ENCODE data around the gene DHRS9. TPM values are rescaled to one million over a fixed set of nuclear protein-coding genes. Genes with fewer than 3 reads are reported as not detected.

The DHRS9 gene
- total RNA-seq, 1 donor from 2014 or later, result not detected

DNA sequence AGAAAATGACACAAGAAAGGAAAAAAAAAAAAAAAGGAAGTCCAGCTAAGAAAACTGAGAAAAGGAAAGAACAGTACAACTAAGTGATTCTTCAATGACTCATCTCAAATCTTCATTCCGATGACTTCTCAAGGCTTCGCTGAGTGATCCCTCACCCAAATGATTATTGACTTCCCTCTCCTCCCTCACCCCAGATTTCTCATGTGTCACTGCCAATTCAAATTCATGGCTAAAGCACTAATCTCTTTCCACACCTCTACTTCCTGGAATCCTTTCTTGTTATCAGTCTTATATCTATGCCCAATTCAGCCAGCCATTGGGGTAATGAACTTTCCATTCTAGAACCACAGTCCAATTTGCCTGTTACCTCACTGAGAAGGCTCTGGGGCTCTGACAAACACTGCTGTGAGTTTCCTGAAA, 31.0 kb upstream of the DHRS9 start:
- no peak for DNase-seq (ENCODE audit: extremely low spot score in 2 of 2)
- no peaks in the 10 kb centered on the region for H3K9me3 ChIP-seq
- no peak for TF ChIP-seq POLR2AphosphoS5 (IDR thresholded peaks at IDR 0.05; ENCODE audit: insufficient read depth in 1 of 2, low read depth in 1 of 2)
- no peak for TF ChIP-seq POLR2A (IDR thresholded peaks at IDR 0.05)
- TF ChIP-seq, protein P1, sequence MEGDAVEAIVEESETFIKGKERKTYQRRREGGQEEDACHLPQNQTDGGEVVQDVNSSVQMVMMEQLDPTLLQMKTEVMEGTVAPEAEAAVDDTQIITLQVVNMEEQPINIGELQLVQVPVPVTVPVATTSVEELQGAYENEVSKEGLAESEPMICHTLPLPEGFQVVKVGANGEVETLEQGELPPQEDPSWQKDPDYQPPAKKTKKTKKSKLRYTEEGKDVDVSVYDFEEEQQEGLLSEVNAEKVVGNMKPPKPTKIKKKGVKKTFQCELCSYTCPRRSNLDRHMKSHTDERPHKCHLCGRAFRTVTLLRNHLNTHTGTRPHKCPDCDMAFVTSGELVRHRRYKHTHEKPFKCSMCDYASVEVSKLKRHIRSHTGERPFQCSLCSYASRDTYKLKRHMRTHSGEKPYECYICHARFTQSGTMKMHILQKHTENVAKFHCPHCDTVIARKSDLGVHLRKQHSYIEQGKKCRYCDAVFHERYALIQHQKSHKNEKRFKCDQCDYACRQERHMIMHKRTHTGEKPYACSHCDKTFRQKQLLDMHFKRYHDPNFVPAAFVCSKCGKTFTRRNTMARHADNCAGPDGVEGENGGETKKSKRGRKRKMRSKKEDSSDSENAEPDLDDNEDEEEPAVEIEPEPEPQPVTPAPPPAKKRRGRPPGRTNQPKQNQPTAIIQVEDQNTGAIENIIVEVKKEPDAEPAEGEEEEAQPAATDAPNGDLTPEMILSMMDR (IDR thresholded peaks at IDR 0.05), result no peak
- no peaks in the 10 kb centered on the region for H3K27me3 ChIP-seq
- no peaks in the 10 kb centered on the region for H3K4me1 ChIP-seq
- no peaks in the 10 kb centered on the region for H3K36me3 ChIP-seq
- intact Hi-C loops (cut with DNase I), result no loop called here
- H3K27ac ChIP-seq, result no peak overlapping the region
- no peak overlapping the region for H3K4me3 ChIP-seq

DNA sequence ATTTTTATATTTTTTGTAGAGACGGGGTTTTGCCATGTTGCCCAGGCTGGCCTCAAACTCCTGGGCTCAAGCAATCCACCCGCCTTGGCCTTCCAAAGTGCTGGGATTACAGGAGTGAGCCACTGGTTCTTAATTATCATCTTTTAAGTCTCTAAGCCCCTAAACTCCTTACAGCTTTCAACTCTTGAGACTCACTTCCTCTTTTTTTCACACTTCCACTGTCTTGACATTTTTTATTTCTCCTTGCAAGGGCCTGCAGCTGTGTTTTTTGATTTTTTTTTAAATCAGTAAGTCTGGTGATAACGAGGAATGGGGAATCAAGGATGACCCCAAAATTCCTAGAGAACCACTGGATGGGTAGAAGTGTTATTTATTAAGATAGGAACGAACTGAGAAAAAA, 29.7 kb upstream of the DHRS9 start:
- DNase-seq (ENCODE audit: extremely low spot score in 2 of 2), result no peak
- no peak overlapping the region for H3K4me3 ChIP-seq
- no peak overlapping the region for H3K27ac ChIP-seq
- no peaks in the 10 kb centered on the region for H3K4me1 ChIP-seq
- intact Hi-C loops (cut with DNase I), result no loop called here
- no peaks in the 10 kb centered on the region for H3K9me3 ChIP-seq
- TF ChIP-seq, protein P1 (IDR thresholded peaks at IDR 0.05), result no peak
- TF ChIP-seq POLR2A (IDR thresholded peaks at IDR 0.05), result no peak
- TF ChIP-seq POLR2AphosphoS5 (IDR thresholded peaks at IDR 0.05; ENCODE audit: insufficient read depth in 1 of 2, low read depth in 1 of 2), result no peak
- no peaks in the 10 kb centered on the region for H3K27me3 ChIP-seq
- no peaks in the 10 kb centered on the region for H3K36me3 ChIP-seq

DNA sequence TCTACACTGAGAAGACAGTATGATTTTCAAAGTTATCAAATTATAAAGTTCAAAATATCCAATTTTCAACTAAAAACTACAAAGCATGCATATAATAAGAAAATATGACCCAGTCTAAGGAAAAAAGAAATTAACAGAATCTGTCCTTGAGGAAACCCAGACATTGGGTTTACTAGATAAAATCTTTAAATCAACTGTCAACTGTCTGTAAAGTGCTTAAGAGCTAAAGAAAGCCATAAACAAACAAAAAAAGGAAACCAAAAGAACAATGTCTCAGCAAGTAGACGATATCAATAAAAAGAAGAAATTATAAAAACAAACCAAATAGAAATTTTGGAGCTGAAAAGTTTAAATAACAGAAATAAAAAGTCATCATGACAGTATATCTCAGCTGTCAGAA, 27.8 kb upstream of the DHRS9 start:
- no peak overlapping the region for H3K27ac ChIP-seq
- no peak for DNase-seq (ENCODE audit: extremely low spot score in 2 of 2)
- no peak for TF ChIP-seq POLR2AphosphoS5 (IDR thresholded peaks at IDR 0.05; ENCODE audit: insufficient read depth in 1 of 2, low read depth in 1 of 2)
- TF ChIP-seq, protein P1 (IDR thresholded peaks at IDR 0.05), result no peak
- no peak for TF ChIP-seq POLR2A (IDR thresholded peaks at IDR 0.05)
- intact Hi-C loops (cut with DNase I), result no loop called here
- H3K27me3 ChIP-seq, result no peaks in the 10 kb centered on the region
- no peaks in the 10 kb centered on the region for H3K4me1 ChIP-seq
- H3K9me3 ChIP-seq, result no peaks in the 10 kb centered on the region
- no peaks in the 10 kb centered on the region for H3K36me3 ChIP-seq
- no peak overlapping the region for H3K4me3 ChIP-seq

DNA sequence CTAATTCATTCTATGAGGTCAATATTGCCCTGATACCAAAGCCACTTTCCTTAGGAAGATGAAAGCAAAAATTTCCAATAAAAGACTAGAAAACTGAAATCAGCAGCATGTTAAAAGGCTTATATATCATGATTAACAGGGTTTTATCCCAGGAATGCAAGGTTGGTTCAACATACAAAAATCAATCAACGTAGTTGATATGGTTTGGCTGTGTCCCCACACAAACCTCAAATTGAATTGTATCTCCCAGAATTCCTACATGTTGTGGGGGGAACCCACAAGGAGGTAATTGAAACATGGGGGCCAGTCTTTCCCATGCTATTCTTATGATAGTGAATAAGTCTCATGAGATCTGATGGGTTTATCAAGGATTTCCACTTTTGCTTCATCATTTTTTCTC, 26.5 kb upstream of the DHRS9 start:
- Histone ChIP-seq H3K9me3 (no peaks in the 10 kb centered on the region), H3K27me3 (no peaks in the 10 kb centered on the region), H3K36me3 (no peaks in the 10 kb centered on the region), H3K27ac (no peak overlapping the region), H3K4me1 (no peaks in the 10 kb centered on the region), H3K4me3 (no peak overlapping the region)
- TF ChIP-seq, protein P1 (IDR thresholded peaks at IDR 0.05), result no peak
- TF ChIP-seq POLR2A (IDR thresholded peaks at IDR 0.05) (no peak), POLR2AphosphoS5 (IDR thresholded peaks at IDR 0.05; ENCODE audit: insufficient read depth in 1 of 2, low read depth in 1 of 2) (no peak)
- intact Hi-C loops (cut with DNase I), result no loop called here
- no peak for DNase-seq (ENCODE audit: extremely low spot score in 2 of 2)

DNA sequence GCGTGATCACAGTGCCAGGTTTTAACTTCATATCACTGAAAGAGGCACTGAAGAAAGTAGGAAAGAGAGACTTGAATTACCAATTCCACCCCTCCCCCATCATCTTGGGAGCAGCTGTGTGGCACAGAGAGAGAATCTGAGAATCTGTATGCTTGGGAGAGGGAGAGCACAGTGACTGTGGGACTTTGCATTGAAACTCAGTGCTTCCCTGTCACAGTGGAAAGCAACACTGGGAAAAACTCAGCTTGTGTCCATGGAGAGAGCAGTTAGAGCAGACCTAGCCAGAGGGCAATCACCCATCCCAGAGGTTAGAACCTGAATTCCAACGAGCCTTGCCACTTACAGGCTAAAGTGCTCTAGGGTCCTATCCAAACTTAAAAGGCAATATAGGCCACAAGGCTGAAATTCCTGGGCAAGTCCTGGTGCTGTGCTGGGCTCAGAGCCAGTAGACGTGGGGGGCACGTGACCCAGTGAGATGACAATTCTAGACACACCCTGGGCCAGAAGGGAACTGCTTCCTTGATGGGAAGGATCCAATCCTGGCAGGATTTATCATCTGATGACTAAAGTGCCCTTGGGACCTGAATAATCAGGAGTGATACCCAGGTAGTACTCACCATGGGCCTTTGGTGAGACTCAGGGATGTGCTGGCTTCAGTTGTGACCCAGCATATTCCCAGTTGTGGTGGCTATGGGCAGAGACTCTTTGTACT, 22.8 kb upstream of the DHRS9 start:
- Histone ChIP-seq H3K36me3 (no peaks in the 10 kb centered on the region), H3K27ac (no peak overlapping the region), H3K27me3 (no peaks in the 10 kb centered on the region), H3K4me3 (no peak overlapping the region), H3K9me3 (no peaks in the 10 kb centered on the region), H3K4me1 (no peaks in the 10 kb centered on the region)
- intact Hi-C loops (cut with DNase I), result no loop called here
- no peak for DNase-seq (ENCODE audit: extremely low spot score in 2 of 2)
- TF ChIP-seq, protein P1 (IDR thresholded peaks at IDR 0.05), result no peak
- TF ChIP-seq POLR2AphosphoS5 (IDR thresholded peaks at IDR 0.05; ENCODE audit: insufficient read depth in 1 of 2, low read depth in 1 of 2) (no peak), POLR2A (IDR thresholded peaks at IDR 0.05) (no peak)
